SU-DHL-6 (cell line): Measurements from ENCODE around the gene SRSF7.

ENCODE experiments used
- H2AFZ ChIP-seq: fragments of 200-600 bp; sonication (generic); 2 replicates; pipeline ENCODE4 v1.6.1; 2014; ENCODE audit warnings: low read depth, mild to moderate bottlenecking, moderate library complexity, mixed read lengths, antibody characterized with exemption, low read length; ENCODE audit not compliant: severe bottlenecking
- H3F3A ChIP-seq: fragments of 200-600 bp; shearing (Covaris generic); 2 replicates; pipeline ENCODE4 v1.6.0; 2016; ENCODE audit warnings: antibody characterized with exemption, mild to moderate bottlenecking; ENCODE audit not compliant: insufficient read depth
- H3K27ac ChIP-seq: fragments of 200-600 bp; sonication (generic); 2 replicates; pipeline ENCODE4 v1.5.1; 2016; ENCODE audit warnings: low read depth, mild to moderate bottlenecking, low read length, moderate library complexity, mixed read lengths
- H3K27me3 ChIP-seq: fragments of 200-600 bp; sonication (generic), shearing (Covaris generic); 2 replicates; pipeline ENCODE4 v1.6.0; 2014; ENCODE audit warnings: mild to moderate bottlenecking, low read length
- H3K36me3 ChIP-seq: fragments of 200-600 bp; sonication (generic); 2 replicates; pipeline ENCODE4 v1.6.1; 2014; ENCODE audit warnings: mild to moderate bottlenecking, low read length, mixed read lengths
- H3K4me2 ChIP-seq: fragments of 300-600, 200-600 bp; shearing (Covaris generic), sonication (generic); 2 replicates; pipeline ENCODE4 v1.6.0; 2014; ENCODE audit warnings: low read length, low read depth, mild to moderate bottlenecking; ENCODE audit not compliant: poor library complexity, severe bottlenecking
- H3K4me3 ChIP-seq: fragments of 200-600 bp; sonication (generic); 2 replicates; pipeline ENCODE4 v1.5.1; 2014; ENCODE audit warnings: antibody characterized with exemption, low read length, mild to moderate bottlenecking, mixed read lengths; ENCODE audit not compliant: insufficient read depth, poor library complexity, severe bottlenecking
- H3K79me2 ChIP-seq: fragments of 200-600 bp; sonication (generic); 2 replicates; pipeline ENCODE4 v1.6.1; 2014; ENCODE audit warnings: mild to moderate bottlenecking, low read length, moderate library complexity; ENCODE audit not compliant: insufficient read depth
- H3K9ac ChIP-seq: fragments of 200-600 bp; sonication (generic); 2 replicates; pipeline ENCODE4 v1.7.0; 2014; ENCODE audit warnings: mild to moderate bottlenecking, low read length
- H3K9me2 ChIP-seq: fragments of 200-600 bp; sonication (generic); replicated peaks from 2 replicates; pipeline ENCODE4 v1.6.1; 2014; ENCODE audit warnings: low read length; ENCODE audit not compliant: insufficient read depth
- H3K9me3 ChIP-seq: fragments of 200-600 bp; sonication (generic); 2 replicates; pipeline ENCODE4 v1.6.1; 2014; ENCODE audit warnings: low read length, mixed read lengths; ENCODE audit not compliant: insufficient read depth
- H4K20me1 ChIP-seq: fragments of 200-600 bp; sonication (generic); 2 replicates; pipeline ENCODE4 v1.6.1; 2014; ENCODE audit warnings: low read depth, mild to moderate bottlenecking, antibody characterized with exemption, low read length, moderate library complexity, mixed read lengths
- CTCF ChIP-seq: fragments of 200-600 bp; sonication (generic); IDR thresholded peaks from one replicate; pipeline ENCODE4 v1.5.1; 2017; ENCODE audit warnings: antibody characterized with exemption, mild to moderate bottlenecking, low read length, moderate library complexity; ENCODE audit not compliant: insufficient read depth, poor library complexity, severe bottlenecking
- EZH2phosphoT487 ChIP-seq: fragments of 200-600 bp; sonication (generic), shearing (Covaris generic); conservative IDR thresholded peaks from 2 replicates; pipeline ENCODE4 v1.6.1; 2018; ENCODE audit warnings: mild to moderate bottlenecking, antibody characterized with exemption, low read length, moderate library complexity, mixed read lengths

The SRSF7 gene

DNA sequence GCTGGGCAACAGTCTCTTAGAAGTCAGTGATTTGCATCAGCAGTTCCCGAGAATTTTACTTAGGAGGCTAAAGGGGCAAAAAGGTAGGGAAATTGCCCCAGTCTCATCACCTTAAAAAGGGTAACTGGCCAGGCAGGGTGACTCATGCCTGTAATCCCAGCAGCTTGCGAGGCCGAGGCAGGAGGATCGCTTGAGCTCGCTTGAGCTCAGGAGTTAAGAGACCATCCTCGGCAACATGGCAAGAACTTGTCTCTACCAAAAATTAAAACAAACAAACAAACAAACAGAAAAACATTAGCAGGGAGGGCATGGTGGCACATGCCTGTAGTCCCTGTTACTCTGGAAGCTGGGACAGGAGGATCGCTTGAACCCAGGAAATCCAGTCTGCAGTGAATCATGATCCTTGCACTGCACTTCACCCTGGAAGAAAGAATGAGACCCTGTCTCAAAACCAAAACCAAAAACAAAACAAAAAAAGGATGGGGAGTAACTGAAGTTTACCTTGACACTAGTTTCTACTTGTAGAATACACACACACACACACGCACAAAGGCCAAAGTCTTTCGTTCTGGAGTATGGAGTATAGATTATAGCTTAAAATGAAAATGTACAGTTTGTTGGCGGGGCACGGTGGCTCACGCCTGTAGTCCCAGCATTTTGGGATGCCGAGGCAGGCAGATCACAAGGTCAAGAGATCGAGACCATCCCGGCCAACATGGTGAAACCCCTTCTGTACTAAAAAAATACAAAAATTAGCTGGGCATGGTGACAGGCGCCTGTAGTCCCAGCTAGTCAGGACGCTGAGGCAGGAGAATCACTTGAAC lies 24.1 kb upstream of the SRSF7 start:
- H3K4me3 ChIP-seq = no peak overlapping the region
- H3K9ac ChIP-seq = no peak overlapping the region
- peaks cover 13% of the 10 kb centered on the region; the same call in 1 of the 2 replicates for H3K79me2 ChIP-seq
- H4K20me1 ChIP-seq = no peaks in the 10 kb centered on the region
- no peaks in the 10 kb centered on the region for H3F3A ChIP-seq
- H3K36me3 ChIP-seq = no peaks in the 10 kb centered on the region
- H3K27me3 ChIP-seq = no peaks in the 10 kb centered on the region
- no peak for TF ChIP-seq CTCF
- no peak for TF ChIP-seq EZH2phosphoT487
- H3K9me3 ChIP-seq = no peaks in the 10 kb centered on the region
- H3K9me2 ChIP-seq = no peaks in the 10 kb centered on the region
- H3K27ac ChIP-seq = no peak overlapping the region
- no peak overlapping the region for H3K4me2 ChIP-seq
- no peak overlapping the region for H2AFZ ChIP-seq

GRCh38 chr2:38771632-38772031 lies 20.5 kb upstream of the SRSF7 start:
- Histone ChIP-seq H3K4me2 (no peak overlapping the region), H3K27me3 (no peaks in the 10 kb centered on the region), H3K79me2 (no peaks in the 10 kb centered on the region), H4K20me1 (no peaks in the 10 kb centered on the region), H3K9me2 (no peaks in the 10 kb centered on the region), H3K4me3 (no peak overlapping the region), H3F3A (no peaks in the 10 kb centered on the region), H3K9me3 (no peaks in the 10 kb centered on the region), H3K27ac (no peak overlapping the region), H3K9ac (no peak overlapping the region), H2AFZ (no peak overlapping the region), H3K36me3 (no peaks in the 10 kb centered on the region)
- no peak for TF ChIP-seq EZH2phosphoT487
- TF ChIP-seq CTCF = no peak

DNA sequence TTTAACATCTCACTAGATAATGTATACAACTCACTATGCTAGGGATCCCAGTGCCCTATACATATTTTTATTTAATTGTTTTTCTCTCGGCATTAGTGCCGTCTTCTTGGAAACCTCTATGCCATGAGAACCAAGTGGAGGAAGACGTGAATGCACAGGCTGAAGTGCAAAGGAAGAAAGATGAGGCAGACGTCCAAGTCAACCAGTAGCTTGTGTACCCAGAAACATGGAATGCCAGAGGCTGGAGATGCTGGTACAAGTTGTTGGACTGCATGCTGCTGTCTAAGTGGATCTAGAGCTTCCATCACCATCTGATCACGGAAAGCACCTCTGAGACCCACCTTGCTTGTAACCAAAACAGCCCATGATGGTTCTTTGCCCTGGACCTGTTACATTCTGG lies 14.4 kb upstream of the SRSF7 start:
- H3K36me3 ChIP-seq = no peaks in the 10 kb centered on the region
- no peak overlapping the region for H3K4me2 ChIP-seq
- H3K79me2 ChIP-seq = no peaks in the 10 kb centered on the region
- no peaks in the 10 kb centered on the region for H4K20me1 ChIP-seq
- H3K27ac ChIP-seq = no peak overlapping the region
- no peak for TF ChIP-seq EZH2phosphoT487
- TF ChIP-seq CTCF = no peak
- H3F3A ChIP-seq = no peaks in the 10 kb centered on the region
- no peaks in the 10 kb centered on the region for H3K9me2 ChIP-seq
- H3K27me3 ChIP-seq = no peaks in the 10 kb centered on the region
- H3K4me3 ChIP-seq = no peak overlapping the region
- H3K9me3 ChIP-seq = no peaks in the 10 kb centered on the region
- no peak overlapping the region for H2AFZ ChIP-seq
- H3K9ac ChIP-seq = no peak overlapping the region
